Measurements from ENCODE around the gene KHDRBS2. TPM values are rescaled to one million over a fixed set of nuclear protein-coding genes. Genes with fewer than 3 reads are reported as not detected.

Gene KHDRBS2
- total RNA-seq, 1 experiment from 2014 or later: 1.2 TPM

DNA sequence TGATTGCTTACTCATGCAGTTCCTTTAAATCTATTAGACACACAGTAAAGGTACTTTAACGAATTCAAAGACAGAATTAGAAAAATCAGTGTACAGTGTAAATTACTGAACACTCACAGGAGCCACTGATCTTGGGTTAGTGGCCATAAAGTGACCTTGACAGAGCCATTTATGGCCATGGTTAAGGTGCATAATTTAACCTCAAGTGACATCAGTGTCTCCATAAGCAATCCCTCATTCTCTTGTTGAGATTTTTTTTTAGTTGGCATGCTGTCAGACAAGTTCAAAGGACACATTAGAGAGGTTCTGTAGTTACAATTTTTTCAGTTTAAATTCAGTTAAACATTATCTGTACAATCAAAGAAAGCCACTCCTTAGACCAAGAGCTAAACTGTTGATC is 334.4 kb downstream of the KHDRBS2 start:
- CTCF ChIA-PET: no interaction called here
- Mint-ChIP-seq H3K4me1 (no peaks in the 10 kb centered on the region), H3K4me3 (no peak overlapping the region), H3K9me3 (peaks cover 31% of the 10 kb centered on the region), H3K27me3 (ENCODE audit: low read depth) (no peaks in the 10 kb centered on the region), H3K27ac (no peak overlapping the region), H3K36me3 (peaks cover 15% of the 10 kb centered on the region)
- DNase-seq (ENCODE audit: low spot score): no peak
- POLR2A ChIA-PET: no interaction called here
- TF ChIP-seq ZNF138 (CRISPR knock-in tag; conservative IDR thresholded peaks at IDR 0.05): no peak
- TF ChIP-seq ARID4B (CRISPR knock-in tag; IDR thresholded peaks at IDR 0.05; ENCODE audit: borderline replicate concordance): no peak
- TF ChIP-seq SMAD3 (CRISPR knock-in tag; IDR thresholded peaks at IDR 0.05; ENCODE audit: borderline replicate concordance): no peak
- no peak for TF ChIP-seq GABPB1 (CRISPR knock-in tag; IDR thresholded peaks at IDR 0.05)
- TF ChIP-seq CDX4 (CRISPR knock-in tag; IDR thresholded peaks at IDR 0.05; ENCODE audit: borderline replicate concordance): no peak
- TF ChIP-seq TEAD1 (CRISPR knock-in tag; IDR thresholded peaks at IDR 0.05): no peak
- TF ChIP-seq FOXJ3 (CRISPR knock-in tag; IDR thresholded peaks at IDR 0.05; ENCODE audit: borderline replicate concordance): no peak
- no peak for TF ChIP-seq ELF4 (CRISPR knock-in tag; IDR thresholded peaks at IDR 0.05; ENCODE audit: low read depth)
- no peak for TF ChIP-seq EMX1 (CRISPR knock-in tag; IDR thresholded peaks at IDR 0.05)
- TF ChIP-seq USF1 (CRISPR knock-in tag; IDR thresholded peaks at IDR 0.05): no peak
- TF ChIP-seq ZNF423 (CRISPR knock-in tag; IDR thresholded peaks at IDR 0.05): no peak
- TF ChIP-seq ZNF671 (CRISPR knock-in tag; IDR thresholded peaks at IDR 0.05): no peak
- TF ChIP-seq MYBL2 (CRISPR knock-in tag; IDR thresholded peaks at IDR 0.05): no peak
- TF ChIP-seq SMAD4 (CRISPR knock-in tag; IDR thresholded peaks at IDR 0.05): no peak
- TF ChIP-seq, protein P1, sequence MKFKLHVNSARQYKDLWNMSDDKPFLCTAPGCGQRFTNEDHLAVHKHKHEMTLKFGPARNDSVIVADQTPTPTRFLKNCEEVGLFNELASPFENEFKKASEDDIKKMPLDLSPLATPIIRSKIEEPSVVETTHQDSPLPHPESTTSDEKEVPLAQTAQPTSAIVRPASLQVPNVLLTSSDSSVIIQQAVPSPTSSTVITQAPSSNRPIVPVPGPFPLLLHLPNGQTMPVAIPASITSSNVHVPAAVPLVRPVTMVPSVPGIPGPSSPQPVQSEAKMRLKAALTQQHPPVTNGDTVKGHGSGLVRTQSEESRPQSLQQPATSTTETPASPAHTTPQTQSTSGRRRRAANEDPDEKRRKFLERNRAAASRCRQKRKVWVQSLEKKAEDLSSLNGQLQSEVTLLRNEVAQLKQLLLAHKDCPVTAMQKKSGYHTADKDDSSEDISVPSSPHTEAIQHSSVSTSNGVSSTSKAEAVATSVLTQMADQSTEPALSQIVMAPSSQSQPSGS (CRISPR knock-in tag; IDR thresholded peaks at IDR 0.05; ENCODE audit: borderline replicate concordance, low read depth): no peak
- TF ChIP-seq SOX15 (CRISPR knock-in tag; IDR thresholded peaks at IDR 0.05): no peak
- TF ChIP-seq CBFB (CRISPR knock-in tag; IDR thresholded peaks at IDR 0.05; ENCODE audit: low read depth): no peak
- TF ChIP-seq MAX (CRISPR knock-in tag; IDR thresholded peaks at IDR 0.05): no peak
- ATAC-seq: no peak

- Mint-ChIP-seq H3K9me3 (peaks cover 31% of the 10 kb centered on the region), H3K27me3 (ENCODE audit: low read depth) (no peaks in the 10 kb centered on the region), H3K27ac (no peak overlapping the region), H3K4me1 (no peaks in the 10 kb centered on the region), H3K4me3 (no peak overlapping the region), H3K36me3 (peaks cover 7% of the 10 kb centered on the region)
- ATAC-seq (no peak), DNase-seq (ENCODE audit: low spot score) (no peak)
- ChIA-PET POLR2A (no interaction called here), CTCF (no interaction called here)
- TF ChIP-seq CREB1 (CRISPR knock-in tag; IDR thresholded peaks at IDR 0.05): no peak
- TF ChIP-seq SP1 (CRISPR knock-in tag; conservative IDR thresholded peaks at IDR 0.05): no peak
- TF ChIP-seq NFATC4 (CRISPR knock-in tag; IDR thresholded peaks at IDR 0.05): no peak
- no peak for TF ChIP-seq NR2C2 (CRISPR knock-in tag; IDR thresholded peaks at IDR 0.05)
- no peak for TF ChIP-seq ZBTB21 (CRISPR knock-in tag; IDR thresholded peaks at IDR 0.05; ENCODE audit: borderline replicate concordance)
- no peak for TF ChIP-seq PRRX2 (CRISPR knock-in tag; IDR thresholded peaks at IDR 0.05)
- TF ChIP-seq NFYB (CRISPR knock-in tag; conservative IDR thresholded peaks at IDR 0.05; ENCODE audit: low read depth): no peak
- TF ChIP-seq HMGXB4 (CRISPR knock-in tag; IDR thresholded peaks at IDR 0.05): no peak
- no peak for TF ChIP-seq KAT7 (CRISPR knock-in tag; IDR thresholded peaks at IDR 0.05; ENCODE audit: borderline replicate concordance)
Observed at GRCh38 chr6:61950811-61951210, 335.2 kb downstream of the KHDRBS2 start.
